ENCODE data around the gene VWA2. TPM values are rescaled to one million over a fixed set of nuclear protein-coding genes. Genes with fewer than 3 reads are reported as not detected.

Gene VWA2
- total and polyA plus RNA-seq, 2 donors from 2014 or later, result 0.17 to 6.5 TPM

DNA sequence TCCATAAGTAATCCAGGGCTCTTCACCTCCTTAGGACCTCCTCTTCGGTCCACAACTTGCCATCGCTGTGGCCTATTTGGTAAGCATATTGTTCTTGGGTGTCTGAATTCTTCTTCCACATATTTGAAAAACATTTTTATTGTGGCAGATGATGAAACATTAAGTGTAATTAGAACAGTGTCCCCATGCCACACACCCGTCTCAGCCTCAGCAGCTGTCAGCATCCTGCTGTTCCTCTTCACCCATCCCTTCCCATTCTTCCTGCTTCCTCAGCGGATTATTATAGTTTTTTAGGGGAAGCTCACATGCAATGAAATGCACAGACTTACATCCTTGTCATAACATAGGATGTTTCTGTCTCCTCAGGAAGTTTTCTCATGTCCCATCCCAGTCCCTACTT is 39.8 kb upstream of the VWA2 start:
- Histone ChIP-seq H3K27me3 (ENCODE audit: control insufficient read depth, insufficient read depth, low read length) (no peaks in the 10 kb centered on the region), H3K4me3 (ENCODE audit: low read length in 3 of 3) (no peak overlapping the region), H3K9ac (ENCODE audit: low read length in 3 of 3) (no peak overlapping the region), H3K9me3 (ENCODE audit: control insufficient read depth in 2 of 3, insufficient read depth in 1 of 3, low read length in 3 of 3) (no peaks in the 10 kb centered on the region), H3K36me3 (ENCODE audit: control insufficient read depth in 2 of 3, insufficient read depth in 3 of 3, low read length in 3 of 3) (no peaks in the 10 kb centered on the region), H3K27ac (ENCODE audit: low read depth in 2 of 2, low read length in 2 of 2) (no peak overlapping the region), H3K4me1 (ENCODE audit: control insufficient read depth in 2 of 3, insufficient read depth in 2 of 3, low read depth in 1 of 3, low read length in 3 of 3) (no peaks in the 10 kb centered on the region)
- TF ChIP-seq, protein P1, sequence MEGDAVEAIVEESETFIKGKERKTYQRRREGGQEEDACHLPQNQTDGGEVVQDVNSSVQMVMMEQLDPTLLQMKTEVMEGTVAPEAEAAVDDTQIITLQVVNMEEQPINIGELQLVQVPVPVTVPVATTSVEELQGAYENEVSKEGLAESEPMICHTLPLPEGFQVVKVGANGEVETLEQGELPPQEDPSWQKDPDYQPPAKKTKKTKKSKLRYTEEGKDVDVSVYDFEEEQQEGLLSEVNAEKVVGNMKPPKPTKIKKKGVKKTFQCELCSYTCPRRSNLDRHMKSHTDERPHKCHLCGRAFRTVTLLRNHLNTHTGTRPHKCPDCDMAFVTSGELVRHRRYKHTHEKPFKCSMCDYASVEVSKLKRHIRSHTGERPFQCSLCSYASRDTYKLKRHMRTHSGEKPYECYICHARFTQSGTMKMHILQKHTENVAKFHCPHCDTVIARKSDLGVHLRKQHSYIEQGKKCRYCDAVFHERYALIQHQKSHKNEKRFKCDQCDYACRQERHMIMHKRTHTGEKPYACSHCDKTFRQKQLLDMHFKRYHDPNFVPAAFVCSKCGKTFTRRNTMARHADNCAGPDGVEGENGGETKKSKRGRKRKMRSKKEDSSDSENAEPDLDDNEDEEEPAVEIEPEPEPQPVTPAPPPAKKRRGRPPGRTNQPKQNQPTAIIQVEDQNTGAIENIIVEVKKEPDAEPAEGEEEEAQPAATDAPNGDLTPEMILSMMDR (IDR thresholded peaks at IDR 0.05; ENCODE audit: borderline replicate concordance, extremely low read depth, insufficient read depth), result no peak
- DNase-seq (no peak), FAIRE-seq (no peak)
- intact Hi-C loops (cut with DNase I), result no loop called here

DNA sequence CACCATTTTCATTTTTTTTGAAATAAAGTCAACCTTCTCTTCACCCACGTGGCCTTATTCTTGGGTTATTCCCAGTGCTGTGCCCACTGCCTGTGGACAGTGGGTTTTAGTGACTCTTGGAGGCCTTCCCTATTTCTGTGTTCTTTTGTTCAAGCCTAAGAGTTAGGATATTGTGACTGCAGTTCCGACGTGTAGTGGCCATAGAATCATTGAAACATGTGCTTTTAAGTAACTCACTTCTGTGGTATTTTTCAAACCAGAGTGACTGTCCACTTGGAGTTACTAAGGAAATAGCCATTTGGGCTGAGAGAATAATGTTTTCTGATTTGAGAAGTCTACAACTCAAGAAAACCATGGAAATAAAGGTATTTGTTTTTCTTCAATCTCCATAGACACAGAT is 36.2 kb upstream of the VWA2 start:
- H3K27me3 ChIP-seq (ENCODE audit: control insufficient read depth, insufficient read depth, low read length), result no peaks in the 10 kb centered on the region
- intact Hi-C loops (cut with DNase I), result no loop called here
- H3K4me3 ChIP-seq (ENCODE audit: low read length in 3 of 3), result no peak overlapping the region
- H3K36me3 ChIP-seq (ENCODE audit: control insufficient read depth in 2 of 3, insufficient read depth in 3 of 3, low read length in 3 of 3), result no peaks in the 10 kb centered on the region
- no peak overlapping the region for H3K27ac ChIP-seq (ENCODE audit: low read depth in 2 of 2, low read length in 2 of 2)
- DNase-seq, result no peak
- TF ChIP-seq, protein P1 (IDR thresholded peaks at IDR 0.05; ENCODE audit: borderline replicate concordance, extremely low read depth, insufficient read depth), result no peak
- H3K4me1 ChIP-seq (ENCODE audit: control insufficient read depth in 2 of 3, insufficient read depth in 2 of 3, low read depth in 1 of 3, low read length in 3 of 3), result no peaks in the 10 kb centered on the region
- H3K9ac ChIP-seq (ENCODE audit: low read length in 3 of 3), result no peak overlapping the region
- H3K9me3 ChIP-seq (ENCODE audit: control insufficient read depth in 2 of 3, insufficient read depth in 1 of 3, low read length in 3 of 3), result no peaks in the 10 kb centered on the region
- no peak for FAIRE-seq

DNA sequence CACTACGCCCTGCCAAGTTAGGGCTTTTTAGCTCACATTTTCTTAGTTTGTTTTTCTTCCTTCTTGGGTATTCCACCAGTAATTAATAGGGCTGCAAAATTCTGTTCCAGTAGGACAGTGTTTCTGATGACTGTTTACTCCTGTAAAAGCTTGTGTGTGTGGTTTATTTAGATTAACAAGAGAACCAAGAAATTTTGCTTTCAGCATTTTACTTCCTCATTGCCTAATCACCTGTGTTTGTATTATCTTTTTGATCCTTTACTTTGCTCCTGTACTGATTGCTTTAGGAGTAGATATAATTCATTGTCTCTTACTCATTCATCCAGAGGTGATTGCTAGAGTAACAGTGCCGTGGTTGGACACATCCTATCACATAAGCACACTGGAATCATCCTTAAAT is 32.2 kb upstream of the VWA2 start:
- intact Hi-C loops (cut with DNase I), result no loop called here
- Histone ChIP-seq H3K4me1 (ENCODE audit: control insufficient read depth in 2 of 3, insufficient read depth in 2 of 3, low read depth in 1 of 3, low read length in 3 of 3) (no peaks in the 10 kb centered on the region), H3K9me3 (ENCODE audit: control insufficient read depth in 2 of 3, insufficient read depth in 1 of 3, low read length in 3 of 3) (no peaks in the 10 kb centered on the region), H3K27me3 (ENCODE audit: control insufficient read depth, insufficient read depth, low read length) (no peaks in the 10 kb centered on the region), H3K9ac (ENCODE audit: low read length in 3 of 3) (no peak overlapping the region), H3K4me3 (ENCODE audit: low read length in 3 of 3) (no peak overlapping the region), H3K36me3 (ENCODE audit: control insufficient read depth in 2 of 3, insufficient read depth in 3 of 3, low read length in 3 of 3) (no peaks in the 10 kb centered on the region), H3K27ac (ENCODE audit: low read depth in 2 of 2, low read length in 2 of 2) (no peak overlapping the region)
- TF ChIP-seq, protein P1 (IDR thresholded peaks at IDR 0.05; ENCODE audit: borderline replicate concordance, extremely low read depth, insufficient read depth), result no peak
- FAIRE-seq (no peak), DNase-seq (no peak)

DNA sequence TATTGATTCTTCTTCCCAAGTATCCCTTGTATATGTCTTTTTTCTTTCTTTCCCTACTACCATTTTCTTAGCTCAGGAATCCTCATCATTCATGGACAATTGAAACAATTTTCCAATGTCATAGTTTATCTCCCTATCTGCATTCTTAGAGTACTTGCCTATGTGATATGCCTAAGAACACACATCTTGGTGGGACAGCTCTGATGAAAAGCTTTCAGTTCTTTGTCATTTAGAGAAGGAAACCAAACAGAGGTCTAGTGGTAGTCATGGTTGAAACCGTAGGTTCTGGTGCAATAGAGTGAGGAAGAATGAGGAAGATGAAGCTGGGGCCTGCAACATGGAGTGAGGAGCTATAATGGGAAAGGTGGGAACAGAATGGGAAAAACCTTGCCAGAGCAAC is 31.7 kb upstream of the VWA2 start:
- DNase-seq (no peak), FAIRE-seq (no peak)
- H3K27ac ChIP-seq (ENCODE audit: low read depth in 2 of 2, low read length in 2 of 2), result no peak overlapping the region
- H3K9me3 ChIP-seq (ENCODE audit: control insufficient read depth in 2 of 3, insufficient read depth in 1 of 3, low read length in 3 of 3), result no peaks in the 10 kb centered on the region
- H3K9ac ChIP-seq (ENCODE audit: low read length in 3 of 3), result no peak overlapping the region
- no peaks in the 10 kb centered on the region for H3K27me3 ChIP-seq (ENCODE audit: control insufficient read depth, insufficient read depth, low read length)
- H3K4me1 ChIP-seq (ENCODE audit: control insufficient read depth in 2 of 3, insufficient read depth in 2 of 3, low read depth in 1 of 3, low read length in 3 of 3), result no peaks in the 10 kb centered on the region
- TF ChIP-seq, protein P1 (IDR thresholded peaks at IDR 0.05; ENCODE audit: borderline replicate concordance, extremely low read depth, insufficient read depth), result no peak
- no peak overlapping the region for H3K4me3 ChIP-seq (ENCODE audit: low read length in 3 of 3)
- intact Hi-C loops (cut with DNase I), result no loop called here
- no peaks in the 10 kb centered on the region for H3K36me3 ChIP-seq (ENCODE audit: control insufficient read depth in 2 of 3, insufficient read depth in 3 of 3, low read length in 3 of 3)
